ENCODE data around the gene MCUR1. TPM values are rescaled to one million over a fixed set of nuclear protein-coding genes. Genes with fewer than 3 reads are reported as not detected.

The MCUR1 gene
- total RNA-seq, 1 experiment from 2014 or later: 35.4 TPM

- H2BK20ac ChIP-seq (ENCODE audit: low read depth, low read length, poor library complexity, severe bottlenecking): no peak overlapping the region
- no peaks in the 10 kb centered on the region for H3K4me1 ChIP-seq (ENCODE audit: insufficient read depth, low read length)
- H3K27me3 ChIP-seq (ENCODE audit: insufficient read depth, low read length): no peaks in the 10 kb centered on the region
- no peak overlapping the region for H4K8ac ChIP-seq (replicated peaks; ENCODE audit: insufficient read length, low read depth, low read length)
- no peak overlapping the region for H3K56ac ChIP-seq (ENCODE audit: insufficient read length, low read depth, low read length)
- no peak overlapping the region for H4K5ac ChIP-seq (ENCODE audit: insufficient read length, low read depth, low read length)
- no peak overlapping the region for H2BK5ac ChIP-seq (ENCODE audit: insufficient read length, low read length)
- Mint-ChIP-seq H3K9me3 (no peaks in the 10 kb centered on the region), H3K27ac (no peak overlapping the region), H3K36me3 (ENCODE audit: insufficient read depth in 1 of 3, low read depth in 3 of 3) (no peaks in the 10 kb centered on the region), H3K4me1 (no peaks in the 10 kb centered on the region), H3K27me3 (ENCODE audit: low read depth) (peaks cover 2% of the 10 kb centered on the region), H3K4me3 (no peak overlapping the region)
- H3K18ac ChIP-seq (ENCODE audit: insufficient read length, low read depth, low read length): no peak overlapping the region
- no CpG with 5 or more reads among the region's 2 CpGs for WGBS (ENCODE audit: extremely low coverage, insufficient read length, low lambda C conversion rate)
- no peaks in the 10 kb centered on the region for H3K79me1 ChIP-seq (ENCODE audit: insufficient read depth, low read depth, low read length, poor library complexity, severe bottlenecking)
- H3K4ac ChIP-seq (ENCODE audit: low read depth, low read length): no peak overlapping the region
- no peak overlapping the region for H2BK12ac ChIP-seq (ENCODE audit: insufficient read length, low read depth, low read length)
- H4K20me1 ChIP-seq (ENCODE audit: control insufficient read depth, insufficient read depth, insufficient read length): no peaks in the 10 kb centered on the region
- H3T11ph ChIP-seq (ENCODE audit: low read length): no peak overlapping the region
- no peak overlapping the region for H3K23ac ChIP-seq (ENCODE audit: insufficient read length, low read depth, low read length)
- TF ChIP-seq CTCF (conservative IDR thresholded peaks at IDR 0.05): no peak
- no peak overlapping the region for H4K91ac ChIP-seq (ENCODE audit: insufficient read length, low read depth, low read length)
- no peaks in the 10 kb centered on the region for H3K23me2 ChIP-seq (ENCODE audit: insufficient read length, low read depth, low read length, poor library complexity, severe bottlenecking)
- DNase-seq: no peak
- H3K9ac ChIP-seq (ENCODE audit: extremely low read depth, insufficient read length, low read length): no peak overlapping the region
- no peak overlapping the region for H3K27ac ChIP-seq (ENCODE audit: insufficient read length, low read depth, low read length)
- no peak overlapping the region for H2BK120ac ChIP-seq (ENCODE audit: low read depth, low read length, poor library complexity, severe bottlenecking)
- H3K79me2 ChIP-seq (ENCODE audit: insufficient read depth, low read length): no peaks in the 10 kb centered on the region
- no peak overlapping the region for H3K4me2 ChIP-seq (ENCODE audit: insufficient read depth, insufficient read length, low read length)
- no peak overlapping the region for H2AFZ ChIP-seq (ENCODE audit: low read length)
- H3K14ac ChIP-seq (ENCODE audit: insufficient read depth, low read length): no peak overlapping the region
- H2AK5ac ChIP-seq (ENCODE audit: insufficient read length, low read length): no peak overlapping the region
- H2BK15ac ChIP-seq (ENCODE audit: low read depth, low read length): no peak overlapping the region
- H3K9me3 ChIP-seq (ENCODE audit: control insufficient read depth, low read depth, low read length): no peaks in the 10 kb centered on the region
These were observed 59.7 kb downstream of the MCUR1 start for GRCh38 chr6:13754644-13755043.
